Purkinje cell (primary cell): Measurements from ENCODE around the gene FBN3. TPM values are rescaled to one million over a fixed set of nuclear protein-coding genes. Genes with fewer than 3 reads are reported as not detected.

Source experiments
- polyA plus RNA-seq: library from polyadenylated mRNA; unstranded; fragments of >200 nt; fragmentation: Nextera tagmentation; gene quantifications from 2 replicates; pipeline ENCODE4 v1.2.1, GENCODE V29; 2014

FBN3 gene
- not detected in 2 replicates for polyA plus RNA-seq

GRCh38 chr19:8149261-8150094, at the start of gene FBN3:
TSS of gene FBN3 (minus strand) at chr19:8149592. CDS start at chr19:8147480, 2,112 bp downstream.

GRCh38 chr19:8052464-8052859, 96.9 kb downstream of the FBN3 start, which contains the start of gene CCL25:
TSS of gene CCL25 (plus strand) at chr19:8052760. CDS start at chr19:8053050, 290 bp downstream.

Other genes starting within 250 kb of the FBN3 start
- 0.34 and 0.47 TPM in 2 replicates for gene MAP2K7, start 245.7 kb downstream of the FBN3 start, polyA plus RNA-seq
- gene TGFBR3L, start 234.8 kb downstream of the FBN3 start, polyA plus RNA-seq, result 0.97 and 4.5 TPM in 2 replicates
- 2.1 and 3.0 TPM in 2 replicates for gene SNAPC2, start 229.3 kb downstream of the FBN3 start, polyA plus RNA-seq
- gene CTXN1, start 223.5 kb downstream of the FBN3 start, polyA plus RNA-seq, result 2.1 TPM in 1 of 2 replicates, not detected in the other
- 8.8 and 13.7 TPM in 2 replicates for gene TIMM44, start 205.9 kb downstream of the FBN3 start, polyA plus RNA-seq
- 6.6 and 8.6 TPM in 2 replicates for gene ELAVL1, start 144.0 kb downstream of the FBN3 start, polyA plus RNA-seq
- gene CCL25, start 96.8 kb downstream of the FBN3 start, polyA plus RNA-seq, result not detected in 2 replicates
- gene CERS4, start 59.8 kb upstream of the FBN3 start, polyA plus RNA-seq, result 1.3 and 3.1 TPM in 2 replicates
- 16.1 and 22.6 TPM in 2 replicates for gene CD320, start 158.8 kb upstream of the FBN3 start, polyA plus RNA-seq
- gene NDUFA7, start 171.8 kb upstream of the FBN3 start, polyA plus RNA-seq, result 393 and 475 TPM in 2 replicates
- 731 and 808 TPM in 2 replicates for gene RPS28, start 171.9 kb upstream of the FBN3 start, polyA plus RNA-seq
- gene KANK3, start 193.7 kb upstream of the FBN3 start, polyA plus RNA-seq, result not detected in 2 replicates
- gene ANGPTL4, start 214.6 kb upstream of the FBN3 start, polyA plus RNA-seq, result 1.8 TPM in 1 of 2 replicates, not detected in the other
- 40.3 and 43.4 TPM in 2 replicates for gene RAB11B, start 240.8 kb upstream of the FBN3 start, polyA plus RNA-seq